Natural killer cell (primary cell): ENCODE data around the gene HADHB. TPM values are rescaled to one million over a fixed set of nuclear protein-coding genes. Genes with fewer than 3 reads are reported as not detected.
A peak's percentile ranks its signal among the peaks of the same experiment; 100 is the strongest.

Source experiments
- ATAC-seq, 3 donors: fragments of 150-1000 bp in 2 of 3; fragments of 200-7000 bp in 1 of 3; cut with Tn5 transposase; 1 replicate in 1 of 3; 2 replicates in 2 of 3; pipeline ENCODE4 v1.10.0; 2021; ENCODE audit warnings: mild to moderate bottlenecking in 2 of 3, moderate library complexity in 2 of 3
- DNase-seq, 2 donors: peaks; one replicate each; pipeline versions ENCODE4 v3.0.0 to v3.0.0-alpha.2; 2013 to 2021; ENCODE audit warnings: mixed read lengths in 1 of 2
- H3K27ac ChIP-seq: one replicate; pipeline ENCODE4 v1.5.1; 2013; ENCODE audit warnings: mild to moderate bottlenecking, low read length
- H3K27me3 ChIP-seq: one replicate; pipeline ENCODE4 v1.6.1; 2013; ENCODE audit warnings: low read length; ENCODE audit not compliant: control insufficient read depth, insufficient read depth
- H3K36me3 ChIP-seq: one replicate; pipeline ENCODE4 v1.6.1; 2013; ENCODE audit warnings: low read length; ENCODE audit not compliant: control insufficient read depth, insufficient read depth
- H3K4me1 ChIP-seq: one replicate; pipeline ENCODE4 v1.6.1; 2013; ENCODE audit warnings: low read length; ENCODE audit not compliant: control insufficient read depth, insufficient read depth
- H3K4me3 ChIP-seq: one replicate; pipeline ENCODE4 v1.5.1; 2013; ENCODE audit warnings: low read length
- H3K9me3 ChIP-seq: one replicate; pipeline ENCODE4 v1.6.1; 2013; ENCODE audit warnings: low read length; ENCODE audit not compliant: control insufficient read depth, insufficient read depth
- H3K27ac Mint-ChIP-seq, 2 donors: one replicate each; pipeline ENCODE4 v1.8.0; 2022; ENCODE audit warnings: mild to moderate bottlenecking in 2 of 2, mixed read lengths in 2 of 2, moderate library complexity in 1 of 2
- H3K27me3 Mint-ChIP-seq, 2 donors: one replicate each; pipeline ENCODE4 v1.8.0; 2022; ENCODE audit warnings: low read depth in 2 of 2, mixed read lengths in 2 of 2
- H3K36me3 Mint-ChIP-seq: one replicate; pipeline ENCODE4 v1.8.0; 2022; ENCODE audit warnings: mixed read lengths
- H3K4me1 Mint-ChIP-seq, 2 donors: one replicate each; pipeline ENCODE4 v1.8.0; 2022; ENCODE audit warnings: mixed read lengths in 2 of 2
- H3K4me3 Mint-ChIP-seq: one replicate; pipeline ENCODE4 v1.8.0; 2022; ENCODE audit warnings: mild to moderate bottlenecking, moderate library complexity, mixed read lengths
- H3K9me3 Mint-ChIP-seq, 2 donors: one replicate each; pipeline ENCODE4 v1.8.0; 2022; ENCODE audit warnings: mixed read lengths in 2 of 2
- WGBS: methylation state at CpG from one replicate; pipeline ENCODE4 v1.1.7; 2013; ENCODE audit warnings: missing lambda C conversion rate; ENCODE audit not compliant: insufficient coverage; 5-methylcytosine and 5-hydroxymethylcytosine counted together
- intact Hi-C: fragments of 100-400 bp; cut with micrococcal nuclease; formaldehyde crosslinking; loops from one replicate; pipeline ENCODE4 v1.14.2; 2022
- total RNA-seq, 4 donors: library from RNA; stranded (reverse); fragments of 120-200 nt in 1 of 4; gene quantifications; one replicate each; pipeline versions ENCODE4 v1.2.3 to v1.2.4, GENCODE V29; 2013 to 2022
- TF ChIP-seq, protein P1 (sequence below): fragments of 200-600 bp; IDR thresholded peaks from one replicate; pipeline ENCODE4 v1.8.0; 2022; ENCODE audit warnings: antibody characterized with exemption

Gene HADHB
- total RNA-seq, 3 donors from 2014 or later (not counting 1 experiment from before 2014, with no cell fraction given) = 43.1 to 58.8 (median 53.0) TPM

DNA sequence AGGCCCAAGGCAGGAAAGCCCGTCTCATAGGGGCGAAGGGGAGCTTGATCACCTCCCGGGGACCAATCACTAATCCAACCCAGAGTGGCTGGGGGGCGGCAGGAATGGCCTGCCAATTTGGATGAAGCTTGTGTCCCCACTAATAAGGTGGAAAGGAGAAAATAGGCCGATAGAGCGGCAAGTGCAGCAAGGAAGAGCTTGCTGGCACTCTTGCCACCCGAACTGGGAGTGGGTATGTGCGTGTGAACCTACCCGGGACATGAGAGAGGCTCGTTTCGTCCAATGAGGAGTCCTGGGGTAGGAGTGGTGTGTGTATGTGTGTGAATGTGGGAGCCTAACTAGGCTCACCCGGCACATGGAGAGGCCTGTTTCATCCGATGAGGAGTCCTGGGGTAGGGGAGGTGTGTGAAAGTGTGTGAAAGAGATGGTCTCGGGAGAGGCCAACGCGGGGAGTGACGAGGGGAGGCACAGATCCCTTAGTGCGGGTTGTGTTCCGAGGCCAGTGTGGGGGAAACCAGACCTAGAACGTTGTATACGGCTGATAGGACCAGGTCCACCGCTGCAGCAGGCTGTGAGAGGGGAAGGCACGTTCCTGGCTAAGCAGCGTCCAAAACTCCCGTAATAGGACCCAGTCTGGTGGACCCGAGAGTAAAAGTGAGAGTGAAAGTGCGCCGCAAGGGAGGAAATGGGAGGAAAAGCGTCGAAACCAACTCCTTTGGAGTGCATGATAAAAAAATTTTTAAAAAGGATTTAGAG is 54.1 kb downstream of the HADHB start:
- no peak overlapping the region for H3K27ac Mint-ChIP-seq
- H3K4me1 Mint-ChIP-seq = no peaks in the 10 kb centered on the region
- H3K9me3 ChIP-seq = no peaks in the 10 kb centered on the region
- peak; percentile 27 to 67 for DNase-seq
- H3K36me3 Mint-ChIP-seq = no peaks in the 10 kb centered on the region
- no peaks in the 10 kb centered on the region for H3K36me3 ChIP-seq
- TF ChIP-seq, protein P1, sequence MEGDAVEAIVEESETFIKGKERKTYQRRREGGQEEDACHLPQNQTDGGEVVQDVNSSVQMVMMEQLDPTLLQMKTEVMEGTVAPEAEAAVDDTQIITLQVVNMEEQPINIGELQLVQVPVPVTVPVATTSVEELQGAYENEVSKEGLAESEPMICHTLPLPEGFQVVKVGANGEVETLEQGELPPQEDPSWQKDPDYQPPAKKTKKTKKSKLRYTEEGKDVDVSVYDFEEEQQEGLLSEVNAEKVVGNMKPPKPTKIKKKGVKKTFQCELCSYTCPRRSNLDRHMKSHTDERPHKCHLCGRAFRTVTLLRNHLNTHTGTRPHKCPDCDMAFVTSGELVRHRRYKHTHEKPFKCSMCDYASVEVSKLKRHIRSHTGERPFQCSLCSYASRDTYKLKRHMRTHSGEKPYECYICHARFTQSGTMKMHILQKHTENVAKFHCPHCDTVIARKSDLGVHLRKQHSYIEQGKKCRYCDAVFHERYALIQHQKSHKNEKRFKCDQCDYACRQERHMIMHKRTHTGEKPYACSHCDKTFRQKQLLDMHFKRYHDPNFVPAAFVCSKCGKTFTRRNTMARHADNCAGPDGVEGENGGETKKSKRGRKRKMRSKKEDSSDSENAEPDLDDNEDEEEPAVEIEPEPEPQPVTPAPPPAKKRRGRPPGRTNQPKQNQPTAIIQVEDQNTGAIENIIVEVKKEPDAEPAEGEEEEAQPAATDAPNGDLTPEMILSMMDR = no peak
- H3K9me3 Mint-ChIP-seq = no peaks in the 10 kb centered on the region
- peak overlapping the region; percentile 65 for H3K4me3 ChIP-seq
- ATAC-seq = peak; percentile 53 to 60 (median 55)
- no peaks in the 10 kb centered on the region for H3K27me3 Mint-ChIP-seq
- H3K27me3 ChIP-seq = no peaks in the 10 kb centered on the region
- peaks cover 20% of the 10 kb centered on the region for H3K4me1 ChIP-seq
- WGBS = 6% methylated on average over 30 of the region's 30 CpGs
- intact Hi-C loops = loop anchor here (2.0 kb wide), 1 partner anchor 54 kb away; the partner anchor contains the start of genes HADHA and HADHB
- H3K4me3 Mint-ChIP-seq = no peak overlapping the region
- peak overlapping the region; percentile 59 for H3K27ac ChIP-seq

DNA sequence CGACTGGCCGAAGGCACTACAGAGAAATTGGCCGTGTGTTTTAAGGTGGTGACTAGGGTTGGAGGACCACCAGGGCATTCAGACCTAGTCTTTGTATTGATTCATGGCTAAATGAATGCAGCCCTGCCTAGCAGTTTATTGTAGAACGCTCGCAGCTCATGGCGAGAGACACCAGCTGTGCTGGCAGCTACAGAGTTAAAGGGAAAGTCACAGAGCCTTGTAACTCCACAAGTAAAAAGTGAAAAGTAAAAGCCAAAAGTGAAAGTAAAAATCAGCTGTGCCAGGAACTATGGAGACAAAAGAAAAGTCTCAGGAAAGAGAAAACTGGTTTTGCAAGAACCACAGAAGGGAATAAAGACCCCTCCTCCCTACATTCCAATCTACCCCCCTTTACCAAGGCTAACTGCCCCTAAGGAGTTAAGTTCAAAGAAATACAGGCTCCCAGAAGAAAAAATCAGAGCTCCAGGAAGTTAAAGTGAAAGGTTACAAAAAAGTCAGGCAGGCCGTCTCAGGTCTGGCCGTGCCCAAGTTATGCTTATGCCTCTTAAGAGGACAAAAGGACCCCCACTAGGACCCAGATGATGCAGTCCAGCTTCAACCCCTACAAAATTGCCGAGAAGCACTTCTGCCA is 54.8 kb downstream of the HADHB start:
- ATAC-seq (peak; percentile 62 to 79 (median 75)), DNase-seq (peak in 1 of 2 donors; percentile 61)
- 2% methylated on average over 8 of the region's 9 CpGs for WGBS
- peak overlapping the region; percentile 65 for H3K4me3 ChIP-seq
- Mint-ChIP-seq H3K27me3 (no peaks in the 10 kb centered on the region), H3K27ac (no peak overlapping the region), H3K4me1 (no peaks in the 10 kb centered on the region), H3K9me3 (no peaks in the 10 kb centered on the region), H3K4me3 (no peak overlapping the region), H3K36me3 (no peaks in the 10 kb centered on the region)
- H3K27ac ChIP-seq = peak overlapping the region; percentile 59
- TF ChIP-seq, protein P1 = no peak
- H3K27me3 ChIP-seq = no peaks in the 10 kb centered on the region
- H3K9me3 ChIP-seq = no peaks in the 10 kb centered on the region
- peaks cover 20% of the 10 kb centered on the region for H3K4me1 ChIP-seq
- no peaks in the 10 kb centered on the region for H3K36me3 ChIP-seq
- intact Hi-C loops = loop anchor here (2.0 kb wide), 1 partner anchor 55 kb away; the partner anchor contains the start of genes HADHA and HADHB

DNA sequence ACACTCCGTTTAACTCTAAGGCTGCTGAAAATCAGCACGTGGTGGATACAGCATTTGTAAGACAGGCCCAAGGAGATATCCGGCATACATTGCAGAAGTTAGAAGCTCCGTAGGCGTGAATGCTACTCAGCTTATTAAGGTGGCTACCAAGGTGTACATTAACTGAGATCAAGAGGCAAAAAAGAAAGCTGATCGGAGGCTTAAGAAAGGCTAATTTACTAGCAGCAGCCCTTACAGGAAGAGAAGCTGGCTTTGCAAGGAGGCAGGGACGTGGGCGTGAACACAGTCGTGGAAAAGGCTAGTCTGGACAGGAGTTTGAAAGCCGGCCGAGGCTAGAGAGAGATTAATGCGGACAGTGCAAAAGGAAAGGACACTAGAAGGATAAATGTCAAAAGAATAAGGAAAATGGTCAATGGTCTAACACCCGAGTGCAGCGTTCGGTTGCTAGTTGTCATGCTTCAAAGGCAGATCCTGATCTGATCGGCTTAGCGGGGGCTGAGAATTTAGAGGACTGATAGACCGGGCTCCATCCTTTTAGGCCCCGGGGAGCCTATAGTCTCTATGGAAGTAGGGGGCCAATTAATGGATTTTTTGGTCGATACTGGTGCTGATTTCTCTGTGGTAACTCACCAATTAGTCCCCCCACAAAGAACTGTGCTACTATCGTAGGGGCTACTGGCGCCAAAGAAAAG is 55.6 kb downstream of the HADHB start:
- Mint-ChIP-seq H3K27ac (no peak overlapping the region), H3K4me1 (no peaks in the 10 kb centered on the region), H3K4me3 (no peak overlapping the region), H3K27me3 (no peaks in the 10 kb centered on the region), H3K36me3 (no peaks in the 10 kb centered on the region), H3K9me3 (no peaks in the 10 kb centered on the region)
- Histone ChIP-seq H3K4me1 (peaks cover 20% of the 10 kb centered on the region), H3K27me3 (no peaks in the 10 kb centered on the region), H3K27ac (peak overlapping the region; percentile 59), H3K36me3 (no peaks in the 10 kb centered on the region), H3K9me3 (no peaks in the 10 kb centered on the region), H3K4me3 (no peak overlapping the region)
- TF ChIP-seq, protein P1 = no peak
- peak in 1 of 2 donors; percentile 54 for DNase-seq
- intact Hi-C loops = no loop called here
- WGBS = 55% methylated on average over 19 of the region's 22 CpGs
- ATAC-seq = peak in 2 of 3 donors; percentile 43 to 50
